Astrocyte (in vitro differentiated cells and primary cell): ENCODE data around the gene GTPBP3. TPM values are rescaled to one million over a fixed set of nuclear protein-coding genes. Genes with fewer than 3 reads are reported as not detected.

Source experiments
- DNase-seq: peaks from one replicate; pipeline ENCODE4 v3.0.0-alpha.2; 2010; ENCODE audit warnings: low read depth
- FAIRE-seq: peaks from 2 replicates; lab custom pipeline; 2011; peaks lifted over from hg19 to GRCh38; lab: Jason Lieb, UNC
- H2AFZ ChIP-seq: 2 replicates; pipeline ENCODE4 v1.6.0; 2012; ENCODE audit warnings: low read depth, low read length, inconsistent platforms
- H3K27ac ChIP-seq: 2 replicates; pipeline ENCODE4 v1.5.1; 2011; ENCODE audit warnings: low read depth, low read length, inconsistent platforms
- H3K27me3 ChIP-seq: 2 replicates; pipeline ENCODE4 v1.6.0; 2011; ENCODE audit warnings: low read length, inconsistent platforms; ENCODE audit not compliant: insufficient read depth
- H3K36me3 ChIP-seq: 2 replicates; pipeline ENCODE4 v1.5.1; 2011; ENCODE audit warnings: low read length, inconsistent platforms; ENCODE audit not compliant: insufficient read depth
- H3K4me1 ChIP-seq: 2 replicates; pipeline ENCODE4 v1.5.1; 2011; ENCODE audit warnings: low read length, inconsistent platforms; ENCODE audit not compliant: insufficient read depth
- H3K4me2 ChIP-seq: 2 replicates; pipeline ENCODE4 v1.6.0; 2012; ENCODE audit warnings: low read length, inconsistent platforms
- H3K4me3 ChIP-seq: 2 replicates; pipeline ENCODE4 v1.5.1; 2011; ENCODE audit warnings: low read depth, mild to moderate bottlenecking, low read length, inconsistent platforms; ENCODE audit not compliant: insufficient read depth
- H3K79me2 ChIP-seq: 2 replicates; pipeline ENCODE4 v1.6.0; 2012; ENCODE audit warnings: mild to moderate bottlenecking, low read length, inconsistent platforms; ENCODE audit not compliant: insufficient read depth
- H3K9ac ChIP-seq: 2 replicates; pipeline ENCODE4 v1.6.0; 2012; ENCODE audit warnings: mild to moderate bottlenecking, low read length, inconsistent platforms
- H3K9me3 ChIP-seq: 2 replicates; pipeline ENCODE4 v1.5.1; 2012; ENCODE audit warnings: low read depth, mild to moderate bottlenecking, low read length, inconsistent platforms; ENCODE audit not compliant: insufficient read depth
- H4K20me1 ChIP-seq: 2 replicates; pipeline ENCODE4 v1.6.0; 2012; ENCODE audit warnings: low read length, inconsistent platforms; ENCODE audit not compliant: insufficient read depth
- H3K27ac Mint-ChIP-seq: one replicate; pipeline ENCODE4 v1.8.0; 2021; ENCODE audit warnings: mild to moderate bottlenecking, mixed read lengths; ENCODE audit not compliant: unreplicated experiment
- H3K27me3 Mint-ChIP-seq: one replicate; pipeline ENCODE4 v1.8.0; 2021; ENCODE audit warnings: low read depth, mixed read lengths; ENCODE audit not compliant: unreplicated experiment
- H3K36me3 Mint-ChIP-seq: one replicate; pipeline ENCODE4 v1.8.0; 2021; ENCODE audit warnings: low read depth, mixed read lengths; ENCODE audit not compliant: unreplicated experiment
- H3K4me1 Mint-ChIP-seq: one replicate; pipeline ENCODE4 v1.8.0; 2021; ENCODE audit warnings: low read depth, mixed read lengths; ENCODE audit not compliant: unreplicated experiment
- H3K4me3 Mint-ChIP-seq: one replicate; pipeline ENCODE4 v1.8.0; 2021; ENCODE audit warnings: mild to moderate bottlenecking, moderate library complexity, mixed read lengths; ENCODE audit not compliant: unreplicated experiment
- H3K9me3 Mint-ChIP-seq: one replicate; pipeline ENCODE4 v1.8.0; 2021; ENCODE audit warnings: mild to moderate bottlenecking, mixed read lengths; ENCODE audit not compliant: unreplicated experiment
- CTCF ChIP-seq: IDR thresholded peaks from 2 replicates; pipeline ENCODE4 v1.5.1; 2011; ENCODE audit warnings: low read depth, mild to moderate bottlenecking, inconsistent platforms, low read length, moderate library complexity; ENCODE audit not compliant: insufficient read depth
- EZH2 ChIP-seq: IDR thresholded peaks from 2 replicates; pipeline ENCODE4 v1.6.1; 2012; ENCODE audit warnings: mild to moderate bottlenecking, low read length, inconsistent platforms; ENCODE audit not compliant: insufficient read depth
- total RNA-seq: library from RNA; stranded (reverse); gene quantifications from 2 replicates; pipeline ENCODE4 v1.2.1, GENCODE V29; 2021

GTPBP3 gene
- total RNA-seq, 1 donor from 2014 or later: 21.7 TPM

- Histone ChIP-seq H3K36me3 (no peaks in the 10 kb centered on the region), H2AFZ (peak overlapping the region; percentile 99), H3K4me2 (peak overlapping the region; percentile 91), H3K4me1 (peaks cover 5% of the 10 kb centered on the region), H3K79me2 (no peaks in the 10 kb centered on the region), H3K4me3 (peak overlapping the region; percentile 60), H3K27me3 (no peaks in the 10 kb centered on the region), H3K9ac (peak overlapping the region; percentile 75), H3K27ac (no peak overlapping the region), H4K20me1 (no peaks in the 10 kb centered on the region), H3K9me3 (no peaks in the 10 kb centered on the region)
- DNase-seq (peak; percentile 67), FAIRE-seq (no peak)
- H3K27me3 Mint-ChIP-seq: no peaks in the 10 kb centered on the region
- H3K27ac Mint-ChIP-seq: peak overlapping the region; percentile 66
- TF ChIP-seq EZH2 (no peak), CTCF (peak; percentile 71)
- peaks cover 7% of the 10 kb centered on the region for H3K36me3 Mint-ChIP-seq
- peak overlapping the region; percentile 82 for H3K4me3 Mint-ChIP-seq
- peaks cover 2% of the 10 kb centered on the region for H3K4me1 Mint-ChIP-seq
- peaks cover 1% of the 10 kb centered on the region for H3K9me3 Mint-ChIP-seq
Observed at GRCh38 chr19:17292301-17293074, 44.9 kb upstream of the GTPBP3 start.

- Histone ChIP-seq H3K27ac (no peak overlapping the region), H3K4me1 (peaks cover 5% of the 10 kb centered on the region), H3K9me3 (no peaks in the 10 kb centered on the region), H3K27me3 (no peaks in the 10 kb centered on the region), H3K36me3 (no peaks in the 10 kb centered on the region), H2AFZ (no peak overlapping the region), H3K4me2 (no peak overlapping the region), H3K4me3 (no peak overlapping the region), H4K20me1 (no peaks in the 10 kb centered on the region), H3K79me2 (no peaks in the 10 kb centered on the region), H3K9ac (no peak overlapping the region)
- Mint-ChIP-seq H3K36me3 (peaks cover 7% of the 10 kb centered on the region), H3K4me1 (peaks cover 2% of the 10 kb centered on the region), H3K27me3 (no peaks in the 10 kb centered on the region), H3K9me3 (peaks cover 1% of the 10 kb centered on the region), H3K4me3 (no peak overlapping the region), H3K27ac (no peak overlapping the region)
- DNase-seq (no peak), FAIRE-seq (no peak)
- TF ChIP-seq CTCF (no peak), EZH2 (no peak)
Observed at GRCh38 chr19:17293605-17294004, 43.7 kb upstream of the GTPBP3 start.
